SH-SY5Y (cell line): ENCODE data around the gene MAST2.

ENCODE experiments used
- GATA2 ChIP-seq: IDR thresholded peaks from 2 replicates; pipeline ENCODE4 v1.6.1; 2011; ENCODE audit warnings: mild to moderate bottlenecking, low read depth, low read length
- GATA3 ChIP-seq: IDR thresholded peaks from 2 replicates; pipeline ENCODE4 v1.6.1; 2011; ENCODE audit warnings: low read depth, mild to moderate bottlenecking, low read length, moderate library complexity

GRCh38 chr1:45894331-45894730, 90.9 kb downstream of the MAST2 start:
- TF ChIP-seq GATA2 (no peak), GATA3 (no peak)
